Liver (tissue), 3 donors: ENCODE measurements around the gene SLC51A.

Source experiments
- EGR1 ChIP-seq, 2 donors: IDR thresholded peaks; 2 replicates each; pipeline ENCODE4 v1.6.1; 2016 to 2018; ENCODE audit warnings: antibody characterized with exemption in 2 of 2, low read depth in 2 of 2
- FOXA2 ChIP-seq: IDR thresholded peaks from 2 replicates; pipeline ENCODE4 v1.6.1; 2016; ENCODE audit warnings: antibody characterized with exemption
- GABPA ChIP-seq, 2 donors: IDR thresholded peaks in 1 of 2; conservative IDR thresholded peaks in 1 of 2; 2 replicates each; pipeline ENCODE4 v1.6.1; 2016; ENCODE audit warnings: antibody characterized with exemption in 2 of 2, mild to moderate bottlenecking in 1 of 2, moderate library complexity in 1 of 2
- HNF4A ChIP-seq, 2 donors: conservative IDR thresholded peaks; 2 replicates each; pipeline ENCODE4 v1.6.1; 2016; ENCODE audit warnings: antibody characterized with exemption in 2 of 2, mild to moderate bottlenecking in 2 of 2
- JUND ChIP-seq, 2 donors: IDR thresholded peaks; 2 replicates each; pipeline ENCODE4 v1.6.1; 2016; ENCODE audit warnings: antibody characterized with exemption in 2 of 2
- NR2F2 ChIP-seq: IDR thresholded peaks from 2 replicates; pipeline ENCODE4 v1.6.1; 2016; ENCODE audit warnings: antibody characterized with exemption
- RAD21 ChIP-seq, 2 donors: IDR thresholded peaks; 2 replicates each; pipeline ENCODE4 v1.6.1; 2016; ENCODE audit warnings: antibody characterized with exemption in 2 of 2, mild to moderate bottlenecking in 2 of 2
- RXRA ChIP-seq, 2 donors: IDR thresholded peaks; 2 replicates each; pipeline ENCODE4 v1.6.1; 2017 to 2018; ENCODE audit warnings: antibody characterized with exemption in 2 of 2, mild to moderate bottlenecking in 1 of 2
- SP1 ChIP-seq: IDR thresholded peaks from 2 replicates; pipeline ENCODE4 v1.6.1; 2018; ENCODE audit warnings: antibody characterized with exemption, mild to moderate bottlenecking
- YY1 ChIP-seq: IDR thresholded peaks from 2 replicates; pipeline ENCODE4 v1.6.1; 2016; ENCODE audit warnings: antibody characterized with exemption, mild to moderate bottlenecking
- ZBTB33 ChIP-seq: IDR thresholded peaks from 2 replicates; pipeline ENCODE4 v1.6.1; 2016; ENCODE audit warnings: antibody characterized with exemption
- TF ChIP-seq, protein P1 (sequence below): fragments of 150-350 bp; IDR thresholded peaks from 2 replicates; pipeline ENCODE4 v1.5.1; 2017; ENCODE audit warnings: improper control_type of control experiment, low read depth, low read length; ENCODE audit not compliant: missing input control
- TF ChIP-seq, protein P2 (sequence below): IDR thresholded peaks from 2 replicates; pipeline ENCODE4 v1.6.1; 2016; ENCODE audit warnings: antibody characterized with exemption
- donor health status: healthy.
- donor health status: healthy.

GRCh38 chr3:196180346-196180745 lies 36.0 kb upstream of the SLC51A start:
- no peak for TF ChIP-seq GABPA (IDR thresholded peaks at IDR 0.05 in 1 of 2, conservative IDR thresholded peaks at IDR 0.05 in 1 of 2)
- TF ChIP-seq, protein P1, sequence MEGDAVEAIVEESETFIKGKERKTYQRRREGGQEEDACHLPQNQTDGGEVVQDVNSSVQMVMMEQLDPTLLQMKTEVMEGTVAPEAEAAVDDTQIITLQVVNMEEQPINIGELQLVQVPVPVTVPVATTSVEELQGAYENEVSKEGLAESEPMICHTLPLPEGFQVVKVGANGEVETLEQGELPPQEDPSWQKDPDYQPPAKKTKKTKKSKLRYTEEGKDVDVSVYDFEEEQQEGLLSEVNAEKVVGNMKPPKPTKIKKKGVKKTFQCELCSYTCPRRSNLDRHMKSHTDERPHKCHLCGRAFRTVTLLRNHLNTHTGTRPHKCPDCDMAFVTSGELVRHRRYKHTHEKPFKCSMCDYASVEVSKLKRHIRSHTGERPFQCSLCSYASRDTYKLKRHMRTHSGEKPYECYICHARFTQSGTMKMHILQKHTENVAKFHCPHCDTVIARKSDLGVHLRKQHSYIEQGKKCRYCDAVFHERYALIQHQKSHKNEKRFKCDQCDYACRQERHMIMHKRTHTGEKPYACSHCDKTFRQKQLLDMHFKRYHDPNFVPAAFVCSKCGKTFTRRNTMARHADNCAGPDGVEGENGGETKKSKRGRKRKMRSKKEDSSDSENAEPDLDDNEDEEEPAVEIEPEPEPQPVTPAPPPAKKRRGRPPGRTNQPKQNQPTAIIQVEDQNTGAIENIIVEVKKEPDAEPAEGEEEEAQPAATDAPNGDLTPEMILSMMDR: no peak
- TF ChIP-seq YY1: no peak
- no peak for TF ChIP-seq RAD21 (IDR thresholded peaks at IDR 0.05)
- TF ChIP-seq SP1: no peak
- TF ChIP-seq, protein P2, sequence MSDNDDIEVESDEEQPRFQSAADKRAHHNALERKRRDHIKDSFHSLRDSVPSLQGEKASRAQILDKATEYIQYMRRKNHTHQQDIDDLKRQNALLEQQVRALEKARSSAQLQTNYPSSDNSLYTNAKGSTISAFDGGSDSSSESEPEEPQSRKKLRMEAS: no peak
- TF ChIP-seq RXRA (IDR thresholded peaks at IDR 0.05): no peak
- TF ChIP-seq JUND (IDR thresholded peaks at IDR 0.05): no peak
- TF ChIP-seq ZBTB33: no peak
- no peak for TF ChIP-seq NR2F2
- TF ChIP-seq EGR1 (IDR thresholded peaks at IDR 0.05; ENCODE audit: low read depth in 2 of 2): no peak
- TF ChIP-seq HNF4A (conservative IDR thresholded peaks at IDR 0.05): no peak
- no peak for TF ChIP-seq FOXA2
